GM12878 (cell line): ENCODE data around the gene HLA-DMA. TPM values are rescaled to one million over a fixed set of nuclear protein-coding genes. Genes with fewer than 3 reads are reported as not detected.

ENCODE experiments used
- ATAC-seq: fragments of 200-7000 bp; cut with Tn5 transposase; 3 replicates; pipeline ENCODE4 v1.9.1; 2020; ENCODE audit warnings: mild to moderate bottlenecking, moderate library complexity
- BruUV-seq: library from RNA; stranded (reverse); fragments of 400-500 nt; replicated peaks from 2 replicates; lab custom pipeline; 2021; lab: Mats Ljungman, UMichigan
- CTCF ChIA-PET: fragments of 300-600 bp; sonication (Branson Sonifier 250); formaldehyde crosslinking; extraction: SDS; loops from one replicate; lab custom pipeline; 2021; ENCODE audit warnings: inconsistent platforms; lab: Yijun Ruan, JAX
- POLR2A ChIA-PET: fragments of 350-600 bp; formaldehyde crosslinking; extraction: SDS; loops from one replicate; lab custom pipeline; 2021; ENCODE audit warnings: inconsistent platforms; lab: Charles Lee
- RAD21 ChIA-PET: fragments of 300-600 bp; sonication (Branson Sonifier 250); formaldehyde crosslinking; loops from one replicate; lab custom pipeline; 2023; ENCODE audit warnings: antibody characterized with exemption; ENCODE audit not compliant: unreplicated experiment; lab: Charles Lee
- SMC1A ChIA-PET: fragments of 300-600 bp; sonication (Branson Sonifier 250); formaldehyde crosslinking; loops from one replicate; lab custom pipeline; 2023; ENCODE audit not compliant: unreplicated experiment, uncharacterized antibody; lab: Charles Lee
- DNase-seq: peaks from one replicate; pipeline ENCODE4 v3.0.0-alpha.2; 2011; ENCODE audit warnings: low read depth, low spot score
- FAIRE-seq: peaks from 3 replicates; lab custom pipeline; 2011; peaks lifted over from hg19 to GRCh38; lab: Jason Lieb, UNC
- H2AFZ ChIP-seq: 2 replicates; pipeline ENCODE4 v1.6.0; 2011; ENCODE audit warnings: low read depth, low read length, control low read depth; ENCODE audit not compliant: control insufficient read depth
- H3K27ac ChIP-seq: 2 replicates; pipeline ENCODE4 v1.5.1; 2011; ENCODE audit warnings: control low read depth; ENCODE audit not compliant: control insufficient read depth, insufficient read depth
- H3K27me3 ChIP-seq, 2 experiments: replicated peaks in 1 of 2; 2 replicates each; pipeline versions ENCODE4 v1.6.0 to v1.6.1; 2011; ENCODE audit warnings: low read length in 1 of 2; ENCODE audit not compliant: control insufficient read depth in 2 of 2, insufficient read depth in 2 of 2
- H3K36me3 ChIP-seq, 2 experiments: 2 replicates each; pipeline ENCODE4 v1.5.1; 2011; ENCODE audit warnings: low read length in 1 of 2; ENCODE audit not compliant: control insufficient read depth in 2 of 2, insufficient read depth in 2 of 2
- H3K4me1 ChIP-seq: 2 replicates; pipeline ENCODE4 v1.6.1; 2011; ENCODE audit warnings: mild to moderate bottlenecking, low read length, moderate library complexity, mixed read lengths; ENCODE audit not compliant: control insufficient read depth, insufficient read depth
- H3K4me2 ChIP-seq: 2 replicates; pipeline ENCODE4 v1.6.0; 2011; ENCODE audit warnings: control low read depth; ENCODE audit not compliant: control insufficient read depth, insufficient read depth
- H3K4me3 ChIP-seq: fragments of 200-600 bp; sonication (generic); 2 replicates; pipeline ENCODE4 v1.5.1; 2016
- H3K79me2 ChIP-seq: 2 replicates; pipeline ENCODE4 v1.6.0; 2011; ENCODE audit warnings: low read length; ENCODE audit not compliant: control insufficient read depth, insufficient read depth
- H3K9ac ChIP-seq: 2 replicates; pipeline ENCODE4 v1.8.0; 2011; ENCODE audit warnings: low read length, control low read depth, mixed read lengths; ENCODE audit not compliant: control insufficient read depth, insufficient read depth
- H3K9me3 ChIP-seq: replicated peaks from 3 replicates; pipeline ENCODE4 v1.5.1; 2011; ENCODE audit warnings: mild to moderate bottlenecking, low read length; ENCODE audit not compliant: control insufficient read depth, insufficient read depth
- H4K20me1 ChIP-seq: 2 replicates; pipeline ENCODE4 v1.6.0; 2011; ENCODE audit not compliant: control insufficient read depth, insufficient read depth
- EED ChIP-seq: sonication (generic); IDR thresholded peaks from 2 replicates; pipeline ENCODE4 v1.6.1; 2016; ENCODE audit warnings: antibody characterized with exemption, low read depth
- EP300 ChIP-seq, 2 experiments: fragments of 150-350 bp in 1 of 2; IDR thresholded peaks; 2 replicates each; pipeline ENCODE4 v1.6.1; 2011 to 2012; ENCODE audit warnings: low read depth in 2 of 2, low read length in 2 of 2, borderline replicate concordance in 1 of 2, improper control_type of control experiment in 1 of 2, inconsistent platforms in 1 of 2; ENCODE audit not compliant: control insufficient read depth in 1 of 2
- IKZF2 ChIP-seq, 2 experiments: fragments of 450-650 bp; IDR thresholded peaks; 2 replicates each; pipeline ENCODE4 v1.6.1; 2017; ENCODE audit warnings: mild to moderate bottlenecking in 2 of 2, moderate library complexity in 2 of 2
- IRF5 ChIP-seq: fragments of 450-650 bp; IDR thresholded peaks from 2 replicates; pipeline ENCODE4 v1.6.1; 2017; ENCODE audit warnings: borderline replicate concordance
- NFIC ChIP-seq: IDR thresholded peaks from 2 replicates; pipeline ENCODE4 v1.6.1; 2012; ENCODE audit warnings: low read depth, mild to moderate bottlenecking, inconsistent platforms, low read length, moderate library complexity
- POU2F2 ChIP-seq: IDR thresholded peaks from 3 replicates; pipeline ENCODE4 v1.6.1; 2011; ENCODE audit warnings: low read depth, mild to moderate bottlenecking, low read length, borderline replicate concordance
- SIN3A ChIP-seq: IDR thresholded peaks from 2 replicates; pipeline ENCODE4 v1.6.1; 2012; ENCODE audit warnings: low read depth, low read length, improper control_type of control experiment
- SIX5 ChIP-seq: IDR thresholded peaks from 2 replicates; pipeline ENCODE4 v1.6.1; 2011; ENCODE audit warnings: mild to moderate bottlenecking, low read depth, low read length, moderate library complexity; ENCODE audit not compliant: severe bottlenecking
- SMC3 ChIP-seq: IDR thresholded peaks from 2 replicates; pipeline ENCODE4 v1.6.1; 2011; ENCODE audit warnings: low read length, improper control_type of control experiment, borderline replicate concordance
- SPI1 ChIP-seq: IDR thresholded peaks from 2 replicates; pipeline ENCODE4 v1.6.1; 2011; ENCODE audit warnings: low read depth, mild to moderate bottlenecking, low read length, moderate library complexity, borderline replicate concordance; ENCODE audit not compliant: insufficient read depth
- TCF12 ChIP-seq: IDR thresholded peaks from 2 replicates; pipeline ENCODE4 v1.6.1; 2011; ENCODE audit warnings: low read depth, mild to moderate bottlenecking, low read length
- ZNF217 ChIP-seq: fragments of 450-650 bp; IDR thresholded peaks from 2 replicates; pipeline ENCODE4 v1.6.1; 2017; ENCODE audit warnings: antibody characterized with exemption, mild to moderate bottlenecking
- WGBS: methylation state at CpG from one replicate; pipeline ENCODE4 v1.1.6; 2016; ENCODE audit warnings: low lambda C conversion rate; ENCODE audit not compliant: insufficient replicate concordance, insufficient coverage; ENCODE audit errors: missing lambda C conversion rate; 5-methylcytosine and 5-hydroxymethylcytosine counted together
- in situ Hi-C: fragments of 300-500 bp; cut with MboI; formaldehyde crosslinking; loops from 9 replicates; pipeline ENCODE4 v1.14.3; 2018; ENCODE audit warnings: mixed read lengths
- intact Hi-C: fragments of 100-400 bp; cut with micrococcal nuclease; formaldehyde crosslinking; loops from one replicate; pipeline ENCODE4 v1.14.2; 2022; ENCODE audit not compliant: unreplicated experiment
- polyA plus RNA-seq, 11 experiments: library from polyadenylated mRNA; depleted of rRNA in 4 of 11; unstranded in 6 of 11; stranded (reverse) in 5 of 11; fragments of >200 nt; fragmentation: Nextera tagmentation in 4 of 11; fragmentation: Illumina TruSeq in 1 of 11; extraction: Ambion mirVana in 4 of 11; extraction: Trizol in 1 of 11; gene quantifications; 1 replicate in 1 of 11; 2 replicates in 10 of 11; pipeline versions ENCODE4 v1.2.1 to v1.2.3, GENCODE V29; 2011 to 2016; ENCODE audit warnings: inconsistent platforms in 2 of 11, missing spikeins in 2 of 11, low read depth in 1 of 11
- total RNA-seq, 4 experiments: library from RNA; depleted of rRNA in 3 of 4; stranded (reverse); fragments of >200 nt in 3 of 4; fragmentation: Illumina TruSeq in 1 of 4; extraction: Trizol in 1 of 4; gene quantifications; 2 replicates each; pipeline versions ENCODE4 v1.2.1 to v1.2.3, GENCODE V29; 2013 to 2021

The HLA-DMA gene
- total and polyA plus RNA-seq, 10 of the 15 experiments (the other 5 are each of a cell fraction or from before 2014, with no cell fraction given): 177 to 552 (median 309) TPM

GRCh38 chr6:32983964-32984621, 31.2 kb upstream of the HLA-DMA start:
- Histone ChIP-seq H2AFZ (no peak overlapping the region), H4K20me1 (no peaks in the 10 kb centered on the region), H3K9me3 (no peaks in the 10 kb centered on the region), H3K9ac (no peak overlapping the region), H3K27me3 (no peaks in the 10 kb centered on the region), H3K27ac (no peak overlapping the region), H3K4me3 (no peak overlapping the region), H3K4me2 (no peak overlapping the region), H3K36me3 (peaks cover 14 to 17% of the 10 kb centered on the region in 2 experiments), H3K4me1 (peaks cover 7% of the 10 kb centered on the region; the same call in 1 of the 2 replicates), H3K79me2 (peaks cover 1% of the 10 kb centered on the region; the same call in 1 of the 2 replicates)
- POLR2A ChIA-PET: interaction anchor here (0.5 to 4.8 kb wide), 16 partner anchors 9 to 361 kb away, joined by 3 to 42 read pairs (median 5); partner anchors contain the start of genes BRD2, HLA-DMA and TAP1
- RAD21 ChIA-PET: interaction anchor here (0.5 to 9.0 kb wide), 46 partner anchors 9 to 197 kb away, joined by 3 to 135 read pairs (median 5); partner anchors contain the start of genes BRD2, HLA-DMA, HLA-DMB and HLA-DOB
- 35% methylated on average over 3 of the region's 3 CpGs for WGBS
- BruUV-seq: no TSS peak
- DNase-seq: no peak
- intact Hi-C loops: loop anchor here (1.0 to 2.0 kb wide), 4 partner anchors 31 to 146 kb away; partner anchors contain the start of genes HLA-DMA and TAP2
- no peak for TF ChIP-seq IRF5
- SMC1A ChIA-PET: interaction anchor here (0.7 to 9.4 kb wide), 49 partner anchors 9 to 570 kb away, joined by 3 to 195 read pairs (median 7); partner anchors contain the start of genes BRD2, HLA-DMA, HLA-DMB and HLA-DPB1
- no peak for FAIRE-seq
- in situ Hi-C loops: no loop called here
- peak; percentile 10 for ATAC-seq
- CTCF ChIA-PET: interaction anchor here (0.6 to 9.2 kb wide), 67 partner anchors 9 to 571 kb away, joined by 3 to 367 read pairs (median 5); partner anchors contain the start of genes BRD2, HLA-DMA, HLA-DMB and HLA-DPA1

GRCh38 chr6:32983493-32983848, 30.6 kb upstream of the HLA-DMA start:
- 50% methylated on average over 1 of the region's 1 CpG for WGBS
- Histone ChIP-seq H3K9ac (no peak overlapping the region), H3K27ac (no peak overlapping the region), H3K27me3 (no peaks in the 10 kb centered on the region), H3K79me2 (peaks cover 5% of the 10 kb centered on the region), H3K4me2 (no peak overlapping the region), H3K9me3 (no peaks in the 10 kb centered on the region), H3K4me1 (peaks cover 7% of the 10 kb centered on the region; the same call in 1 of the 2 replicates), H3K4me3 (no peak overlapping the region), H2AFZ (no peak overlapping the region), H3K36me3 (peaks cover 15 to 22% of the 10 kb centered on the region in 2 experiments), H4K20me1 (peaks cover 3% of the 10 kb centered on the region; the same call in 1 of the 2 replicates)
- ATAC-seq (peak; percentile 2; the same call in 2 of the 3 replicates), DNase-seq (no peak), FAIRE-seq (no peak)
- in situ Hi-C loops (no loop called here), intact Hi-C loops (no loop called here)
- ChIA-PET CTCF (interaction anchor here (0.6 to 9.2 kb wide), 24 partner anchors 12 to 265 kb away, joined by 3 to 367 read pairs (median 13); partner anchors contain the start of genes BRD2, HLA-DMA, HLA-DMB and HLA-DPB1), SMC1A (interaction anchor here (1.2 to 9.4 kb wide), 30 partner anchors 10 to 569 kb away, joined by 3 to 195 read pairs (median 10); partner anchors contain the start of genes BRD2, HLA-DMA, HLA-DMB and TAP2), POLR2A (interaction anchor here (1.7 to 4.8 kb wide), 7 partner anchors 9 to 97 kb away, joined by 6 to 42 read pairs (median 12); partner anchors contain the start of gene HLA-DMA), RAD21 (interaction anchor here (1.5 to 9.0 kb wide), 14 partner anchors 10 to 144 kb away, joined by 4 to 135 read pairs (median 31); partner anchors contain the start of genes BRD2, HLA-DMA, HLA-DMB and TAP2)
- no TSS peak for BruUV-seq
- no peak for TF ChIP-seq EED
- no peak for TF ChIP-seq NFIC
- TF ChIP-seq TCF12: no peak
- TF ChIP-seq IKZF2 (IDR thresholded peaks at IDR 0.05): no peak
- TF ChIP-seq EP300 (IDR thresholded peaks at IDR 0.05; ENCODE audit: borderline replicate concordance in 1 of 2, control insufficient read depth in 1 of 2, low read depth in 2 of 2, low read length in 2 of 2): no peak
- no peak for TF ChIP-seq SIN3A
- TF ChIP-seq ZNF217: no peak
- no peak for TF ChIP-seq SPI1
- TF ChIP-seq POU2F2: no peak
- no peak for TF ChIP-seq SIX5
- no peak for TF ChIP-seq SMC3
